PC-9 (cell line): ENCODE results near the gene LCN12. TPM values are rescaled to one million over a fixed set of nuclear protein-coding genes. Genes with fewer than 3 reads are reported as not detected.

Source experiments
- BruUV-seq: library from RNA; stranded (reverse); fragments of 400-500 nt; replicated peaks from 2 replicates; lab custom pipeline; 2021; lab: Mats Ljungman, UMichigan
- CTCF ChIA-PET: fragments of 300-600 bp; sonication (Branson Sonifier 250); formaldehyde crosslinking; loops from one replicate; lab custom pipeline; 2022; ENCODE audit warnings: antibody characterized with exemption; lab: Charles Lee
- POLR2A ChIA-PET: fragments of 300-600 bp; sonication (Branson Sonifier 250); formaldehyde crosslinking; loops from one replicate; lab custom pipeline; 2022; ENCODE audit warnings: antibody characterized with exemption; ENCODE audit not compliant: unreplicated experiment; lab: Charles Lee
- DNase-seq, 2 experiments: peaks; one replicate each; pipeline versions ENCODE4 v3.0.0 to v3.0.0-alpha.2; 2015 to 2022; ENCODE audit warnings: mixed read lengths in 1 of 2
- H2AFZ ChIP-seq: fragments of 200-600 bp; sonication (generic); 2 replicates; pipeline ENCODE4 v1.8.1; 2017; ENCODE audit warnings: antibody characterized with exemption
- H3F3A ChIP-seq: fragments of 200-600 bp; sonication (generic); 2 replicates; pipeline ENCODE4 v1.8.1; 2017; ENCODE audit warnings: antibody characterized with exemption, mild to moderate bottlenecking, low read depth; ENCODE audit not compliant: insufficient read depth
- H3K27ac ChIP-seq: fragments of 200-600 bp; sonication (generic); 2 replicates; pipeline ENCODE4 v1.6.1; 2016; ENCODE audit warnings: mixed run types
- H3K27me3 ChIP-seq: fragments of 200-600 bp; sonication (generic); 2 replicates; pipeline ENCODE4 v1.6.1; 2016; ENCODE audit warnings: low read depth, mixed run types; ENCODE audit not compliant: insufficient read depth
- H3K36me3 ChIP-seq: fragments of 200-600 bp; sonication (generic); 2 replicates; pipeline ENCODE4 v1.6.1; 2016; ENCODE audit warnings: low read depth, mixed run types
- H3K4me1 ChIP-seq: fragments of 200-600 bp; sonication (generic); replicated peaks from 2 replicates; pipeline ENCODE4 v1.6.1; 2016; ENCODE audit warnings: mixed run types; ENCODE audit not compliant: insufficient read depth
- H3K4me2 ChIP-seq: fragments of 200-600 bp; sonication (generic); 2 replicates; pipeline ENCODE4 v1.6.1; 2017; ENCODE audit warnings: mixed run types
- H3K4me3 ChIP-seq: fragments of 200-600 bp; sonication (generic); 2 replicates; pipeline ENCODE4 v1.6.1; 2016; ENCODE audit warnings: mixed run types
- H3K79me2 ChIP-seq: fragments of 200-600 bp; sonication (generic); 2 replicates; pipeline ENCODE4 v1.6.1; 2017; ENCODE audit warnings: low read depth, mixed run types
- H3K9me2 ChIP-seq: fragments of 200-600 bp; sonication (generic); 2 replicates; pipeline ENCODE4 v1.8.1; 2017; ENCODE audit warnings: mild to moderate bottlenecking; ENCODE audit not compliant: insufficient read depth
- H3K9me3 ChIP-seq: fragments of 200-600 bp; sonication (generic); 2 replicates; pipeline ENCODE4 v1.8.1; 2016; ENCODE audit warnings: low read depth; ENCODE audit not compliant: insufficient read depth
- H4K20me1 ChIP-seq: fragments of 200-600 bp; sonication (generic); 2 replicates; pipeline ENCODE4 v1.8.1; 2017; ENCODE audit not compliant: insufficient read depth
- CTCF ChIP-seq: fragments of 200-600 bp; sonication (generic); conservative IDR thresholded peaks from 2 replicates; pipeline ENCODE4 v1.6.1; 2017; ENCODE audit warnings: mixed run types, antibody characterized with exemption, mild to moderate bottlenecking, moderate library complexity
- EZH2 ChIP-seq: fragments of 200-600 bp; sonication (generic); IDR thresholded peaks from 2 replicates; pipeline ENCODE4 v1.8.0; 2017; ENCODE audit warnings: antibody characterized with exemption, low read depth
- intact Hi-C: fragments of 100-400 bp; cut with micrococcal nuclease; formaldehyde crosslinking; loops from one replicate; pipeline ENCODE4 v1.10.0; 2022; ENCODE audit not compliant: unreplicated experiment
- total RNA-seq: library from RNA; stranded (reverse); gene quantifications from 2 replicates; pipeline ENCODE4 v1.2.3, GENCODE V29; 2021

The LCN12 gene
- total RNA-seq, 1 experiment from 2014 or later, result 9.3 TPM

- POLR2A ChIA-PET, result interaction anchor here (0.7 kb wide), 1 partner anchor 36 kb away, joined by 7 read pairs; the partner anchor contains the start of gene CLIC3
- H3K27ac ChIP-seq, result no peak overlapping the region
- CTCF ChIA-PET, result no interaction called here
Measured at GRCh38 chr9:136960212-136960937, 8.3 kb downstream of the LCN12 start.

GRCh38 chr9:136960938-136961275 is 8.8 kb downstream of the LCN12 start:
- intact Hi-C loops, result no loop called here
- no TSS peak for BruUV-seq
- no peak overlapping the region for H3K27ac ChIP-seq
- ChIA-PET CTCF (no interaction called here), POLR2A (no interaction called here)
- H3K36me3 ChIP-seq, result no peaks in the 10 kb centered on the region
- no peak overlapping the region for H3K4me2 ChIP-seq
- H2AFZ ChIP-seq, result no peak overlapping the region
- TF ChIP-seq EZH2 (no peak), CTCF (no peak)
- DNase-seq, result no peak
- H3K79me2 ChIP-seq, result no peaks in the 10 kb centered on the region
- H3K9me3 ChIP-seq, result no peaks in the 10 kb centered on the region
- no peaks in the 10 kb centered on the region for H3K27me3 ChIP-seq
- no peaks in the 10 kb centered on the region for H4K20me1 ChIP-seq
- H3K4me3 ChIP-seq, result no peak overlapping the region
- H3F3A ChIP-seq, result peaks cover 8% of the 10 kb centered on the region; the same call in 1 of the 2 replicates
- H3K4me1 ChIP-seq, result peaks cover 10% of the 10 kb centered on the region
- H3K9me2 ChIP-seq, result no peaks in the 10 kb centered on the region

More at GRCh38 chr9:136960212-136960937, 8.3 kb downstream of the LCN12 start:
- no TSS peak for BruUV-seq
- H3K9me3 ChIP-seq, result no peaks in the 10 kb centered on the region
- no peak overlapping the region for H2AFZ ChIP-seq
- TF ChIP-seq CTCF (no peak), EZH2 (no peak)
- no peaks in the 10 kb centered on the region for H4K20me1 ChIP-seq
- no peak for DNase-seq
- peaks cover 10% of the 10 kb centered on the region for H3K4me1 ChIP-seq
- peaks cover 8% of the 10 kb centered on the region; the same call in 1 of the 2 replicates for H3F3A ChIP-seq
- intact Hi-C loops, result no loop called here
- no peak overlapping the region for H3K4me3 ChIP-seq
- H3K4me2 ChIP-seq, result no peak overlapping the region
- H3K9me2 ChIP-seq, result no peaks in the 10 kb centered on the region
- H3K27me3 ChIP-seq, result no peaks in the 10 kb centered on the region
- H3K36me3 ChIP-seq, result no peaks in the 10 kb centered on the region
- no peaks in the 10 kb centered on the region for H3K79me2 ChIP-seq

- Histone ChIP-seq H3K4me1 (peaks cover 10% of the 10 kb centered on the region), H2AFZ (no peak overlapping the region), H3K27me3 (no peaks in the 10 kb centered on the region), H3K36me3 (no peaks in the 10 kb centered on the region), H3K4me3 (no peak overlapping the region), H3K79me2 (no peaks in the 10 kb centered on the region), H3K9me2 (no peaks in the 10 kb centered on the region), H3K4me2 (no peak overlapping the region), H4K20me1 (no peaks in the 10 kb centered on the region), H3K9me3 (no peaks in the 10 kb centered on the region), H3K27ac (no peak overlapping the region), H3F3A (peaks cover 8% of the 10 kb centered on the region; the same call in 1 of the 2 replicates)
- ChIA-PET POLR2A (no interaction called here), CTCF (no interaction called here)
- intact Hi-C loops, result no loop called here
- no TSS peak for BruUV-seq
- DNase-seq, result no peak
- no peak for TF ChIP-seq CTCF
- no peak for TF ChIP-seq EZH2
Measured at GRCh38 chr9:136961279-136962065, 9.4 kb downstream of the LCN12 start.
